Endothelial cell (in vitro differentiated cells): ENCODE data around the gene RNF11. TPM values are rescaled to one million over a fixed set of nuclear protein-coding genes. Genes with fewer than 3 reads are reported as not detected.

Experiments
- DNase-seq: peaks from one replicate; pipeline ENCODE4 v3.0.0; 2021; ENCODE audit warnings: low spot score
- H3K27ac Mint-ChIP-seq: one replicate; pipeline ENCODE4 v1.8.0; 2021; ENCODE audit warnings: mixed read lengths, inconsistent platforms; ENCODE audit not compliant: unreplicated experiment
- H3K27me3 Mint-ChIP-seq: one replicate; pipeline ENCODE4 v1.8.0; 2021; ENCODE audit warnings: mild to moderate bottlenecking, moderate library complexity, mixed read lengths, inconsistent platforms; ENCODE audit not compliant: unreplicated experiment
- H3K36me3 Mint-ChIP-seq: one replicate; pipeline ENCODE4 v1.8.0; 2021; ENCODE audit warnings: mild to moderate bottlenecking, low read depth, mixed read lengths, inconsistent platforms; ENCODE audit not compliant: unreplicated experiment
- H3K4me1 Mint-ChIP-seq: one replicate; pipeline ENCODE4 v1.8.0; 2021; ENCODE audit warnings: mild to moderate bottlenecking, mixed read lengths, inconsistent platforms; ENCODE audit not compliant: unreplicated experiment
- H3K4me3 Mint-ChIP-seq: one replicate; pipeline ENCODE4 v1.8.0; 2021; ENCODE audit warnings: mild to moderate bottlenecking, mixed read lengths, inconsistent platforms; ENCODE audit not compliant: unreplicated experiment
- H3K9me3 Mint-ChIP-seq: one replicate; pipeline ENCODE4 v1.8.0; 2021; ENCODE audit warnings: mixed read lengths, inconsistent platforms; ENCODE audit not compliant: unreplicated experiment
- CTCF ChIP-seq: fragments of 200-600 bp; sonication (generic); IDR thresholded peaks from one replicate; pipeline ENCODE4 v1.5.0; 2021; ENCODE audit warnings: antibody characterized with exemption; ENCODE audit not compliant: unreplicated experiment
- total RNA-seq: library from RNA; stranded (reverse); fragmentation: NEBNext Ultra II Directional; extraction: Animal tissue kit (Norgen Biotek cat#: 25700); gene quantifications from one replicate; pipeline ENCODE4 v1.2.1, GENCODE V29; 2021; ENCODE audit not compliant: unreplicated experiment

RNF11 gene
- total RNA-seq, 1 donor from 2014 or later = 74.1 TPM

- Mint-ChIP-seq H3K36me3 (peaks cover 4% of the 10 kb centered on the region), H3K27me3 (peaks cover 6% of the 10 kb centered on the region), H3K27ac (no peak overlapping the region), H3K4me1 (peaks cover 20% of the 10 kb centered on the region), H3K4me3 (no peak overlapping the region), H3K9me3 (no peaks in the 10 kb centered on the region)
- no peak for TF ChIP-seq CTCF
- DNase-seq = no peak
Observed at GRCh38 chr1:51301152-51301843, 65.2 kb downstream of the RNF11 start.

DNA sequence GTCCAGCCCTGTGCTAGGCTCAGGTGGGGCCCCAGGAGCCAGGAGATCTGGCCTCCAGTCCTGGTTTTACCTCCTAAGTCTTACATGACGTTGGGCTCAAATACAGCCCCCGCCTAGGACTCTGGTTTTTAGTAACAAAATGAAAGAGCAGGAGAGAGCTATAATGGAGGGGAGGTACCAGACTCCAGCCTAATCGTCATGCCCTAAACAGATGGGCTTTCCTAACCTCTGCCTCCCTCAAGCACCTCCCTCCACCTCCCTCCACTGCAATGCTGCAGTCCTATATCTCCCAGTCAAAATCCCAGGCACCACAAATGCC lies 65.7 kb downstream of the RNF11 start:
- Mint-ChIP-seq H3K27me3 (peaks cover 6% of the 10 kb centered on the region), H3K4me1 (peaks cover 16% of the 10 kb centered on the region), H3K27ac (no peak overlapping the region), H3K9me3 (no peaks in the 10 kb centered on the region), H3K4me3 (no peak overlapping the region), H3K36me3 (peaks cover 4% of the 10 kb centered on the region)
- TF ChIP-seq CTCF = no peak
- no peak for DNase-seq

DNA sequence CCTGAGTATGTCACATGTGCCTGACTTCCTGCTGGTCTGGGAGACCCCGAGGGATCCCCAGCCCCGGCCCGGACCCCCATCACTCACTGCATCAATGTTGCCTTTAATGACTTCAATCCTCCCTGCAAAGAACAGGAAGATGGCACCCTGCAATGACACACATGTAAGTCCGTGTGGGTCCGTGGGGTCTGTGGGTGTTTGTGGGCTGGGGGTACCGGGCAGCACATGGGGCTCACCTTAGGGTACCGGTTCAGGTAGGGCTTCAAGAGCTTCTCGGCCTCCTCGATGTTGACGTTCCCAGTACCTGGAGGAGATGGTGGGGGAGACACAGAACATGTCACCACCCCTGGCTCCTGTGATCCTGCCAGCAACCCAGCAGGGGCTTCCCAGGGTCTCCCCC lies 66.2 kb downstream of the RNF11 start:
- Mint-ChIP-seq H3K9me3 (no peaks in the 10 kb centered on the region), H3K27ac (no peak overlapping the region), H3K36me3 (peaks cover 4% of the 10 kb centered on the region), H3K4me3 (no peak overlapping the region), H3K27me3 (peaks cover 6% of the 10 kb centered on the region), H3K4me1 (peaks cover 16% of the 10 kb centered on the region)
- DNase-seq = no peak
- no peak for TF ChIP-seq CTCF

GRCh38 chr1:51302746-51303145 lies 66.7 kb downstream of the RNF11 start:
- Mint-ChIP-seq H3K9me3 (no peaks in the 10 kb centered on the region), H3K4me1 (peaks cover 12% of the 10 kb centered on the region), H3K27me3 (peaks cover 3% of the 10 kb centered on the region), H3K27ac (no peak overlapping the region), H3K4me3 (no peak overlapping the region), H3K36me3 (peaks cover 4% of the 10 kb centered on the region)
- DNase-seq = no peak
- no peak for TF ChIP-seq CTCF

DNA sequence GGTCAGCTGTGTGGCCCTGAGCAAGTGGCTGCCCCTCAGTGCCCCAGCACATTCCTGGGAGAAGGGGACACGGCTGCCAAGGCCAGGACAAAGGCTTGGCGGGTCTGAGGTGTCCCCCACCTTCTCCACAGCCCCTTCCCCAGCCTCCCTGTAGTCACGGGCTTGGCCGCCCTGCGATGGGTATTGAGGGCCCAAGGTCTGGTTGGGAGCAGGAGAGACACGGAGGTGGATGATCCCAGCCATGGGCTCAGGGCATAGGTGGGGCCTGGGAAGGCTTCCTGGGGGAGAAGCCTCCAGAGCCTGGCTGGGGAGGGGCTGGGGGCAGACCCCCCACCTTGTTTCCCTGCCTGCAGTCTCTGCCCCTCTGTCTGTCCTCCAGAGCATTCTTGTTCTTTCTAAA lies 67.2 kb downstream of the RNF11 start:
- H3K27me3 Mint-ChIP-seq = peaks cover 3% of the 10 kb centered on the region
- peaks cover 4% of the 10 kb centered on the region for H3K36me3 Mint-ChIP-seq
- no peak for TF ChIP-seq CTCF
- no peaks in the 10 kb centered on the region for H3K9me3 Mint-ChIP-seq
- DNase-seq = no peak
- peaks cover 6% of the 10 kb centered on the region for H3K4me1 Mint-ChIP-seq
- no peak overlapping the region for H3K27ac Mint-ChIP-seq
- no peak overlapping the region for H3K4me3 Mint-ChIP-seq
